ENCODE measurements around the gene FAM180B. TPM values are rescaled to one million over a fixed set of nuclear protein-coding genes. Genes with fewer than 3 reads are reported as not detected.
A peak's percentile ranks its signal among the peaks of the same experiment; 100 is the strongest.

Gene FAM180B
- polyA plus RNA-seq, 1 donor from 2014 or later, result not detected

DNA sequence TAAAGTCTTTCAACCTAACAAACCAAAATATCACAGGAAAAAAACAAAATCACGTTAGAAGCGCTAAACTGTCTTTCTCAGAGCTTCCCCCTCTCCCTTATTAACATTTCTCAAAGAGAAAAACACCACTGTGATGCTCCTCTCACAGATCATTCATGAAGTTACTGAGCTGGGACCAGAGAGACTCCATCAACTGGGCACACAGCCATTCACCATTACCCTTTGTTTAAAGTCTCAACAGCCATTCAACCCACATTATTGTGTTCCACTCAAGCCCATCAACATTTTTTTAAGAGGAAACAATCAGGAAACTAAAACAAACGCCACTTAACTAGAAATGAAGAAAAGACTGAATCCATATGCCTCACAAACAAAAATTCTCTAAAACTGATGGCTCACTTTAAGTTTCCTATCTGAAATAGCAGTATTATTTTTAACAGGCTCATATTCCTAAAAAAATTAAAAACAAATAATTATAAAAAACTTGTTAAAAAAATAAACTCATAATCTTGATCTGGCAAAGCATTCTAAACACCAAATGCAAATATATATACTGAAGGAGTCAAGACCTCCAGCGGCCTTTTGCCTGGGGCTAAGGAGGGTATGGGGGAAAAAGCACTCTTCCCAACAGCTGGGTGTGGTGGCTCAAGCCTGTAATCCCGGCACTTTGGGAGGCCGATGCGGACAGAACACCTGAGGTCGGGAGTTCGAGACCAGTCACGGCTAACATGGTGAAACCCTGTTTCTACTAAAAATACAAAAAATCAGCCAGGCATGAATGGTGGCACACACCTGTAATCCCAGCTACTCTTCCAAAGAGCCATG is 47.5 kb upstream of the FAM180B start:
- no peaks in the 10 kb centered on the region for H3K27me3 ChIP-seq (ENCODE audit: insufficient read depth, low read depth, low read length)
- no peaks in the 10 kb centered on the region for H3K9me2 ChIP-seq (ENCODE audit: insufficient read depth, low read length)
- H3K36me3 ChIP-seq (ENCODE audit: insufficient read depth, low read length), result no peaks in the 10 kb centered on the region
- peak overlapping the region; percentile 54 for H3K4me3 ChIP-seq (ENCODE audit: low read length)
- no peak overlapping the region for H2AFZ ChIP-seq (ENCODE audit: low read depth, low read length)
- H3K79me2 ChIP-seq (replicated peaks; ENCODE audit: insufficient read depth, low read length), result peaks cover 81% of the 10 kb centered on the region
- H3K9ac ChIP-seq (ENCODE audit: low read length), result no peak overlapping the region
- no peaks in the 10 kb centered on the region for H3K9me3 ChIP-seq (ENCODE audit: low read length)
- peaks cover 3% of the 10 kb centered on the region for H4K20me1 ChIP-seq (ENCODE audit: insufficient read depth)
- peaks cover 3% of the 10 kb centered on the region for H3F3A ChIP-seq (ENCODE audit: insufficient read depth, low read length, poor library complexity, severe bottlenecking)
- TF ChIP-seq, protein P1, sequence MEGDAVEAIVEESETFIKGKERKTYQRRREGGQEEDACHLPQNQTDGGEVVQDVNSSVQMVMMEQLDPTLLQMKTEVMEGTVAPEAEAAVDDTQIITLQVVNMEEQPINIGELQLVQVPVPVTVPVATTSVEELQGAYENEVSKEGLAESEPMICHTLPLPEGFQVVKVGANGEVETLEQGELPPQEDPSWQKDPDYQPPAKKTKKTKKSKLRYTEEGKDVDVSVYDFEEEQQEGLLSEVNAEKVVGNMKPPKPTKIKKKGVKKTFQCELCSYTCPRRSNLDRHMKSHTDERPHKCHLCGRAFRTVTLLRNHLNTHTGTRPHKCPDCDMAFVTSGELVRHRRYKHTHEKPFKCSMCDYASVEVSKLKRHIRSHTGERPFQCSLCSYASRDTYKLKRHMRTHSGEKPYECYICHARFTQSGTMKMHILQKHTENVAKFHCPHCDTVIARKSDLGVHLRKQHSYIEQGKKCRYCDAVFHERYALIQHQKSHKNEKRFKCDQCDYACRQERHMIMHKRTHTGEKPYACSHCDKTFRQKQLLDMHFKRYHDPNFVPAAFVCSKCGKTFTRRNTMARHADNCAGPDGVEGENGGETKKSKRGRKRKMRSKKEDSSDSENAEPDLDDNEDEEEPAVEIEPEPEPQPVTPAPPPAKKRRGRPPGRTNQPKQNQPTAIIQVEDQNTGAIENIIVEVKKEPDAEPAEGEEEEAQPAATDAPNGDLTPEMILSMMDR (IDR thresholded peaks at IDR 0.05; ENCODE audit: poor library complexity, severe bottlenecking), result no peak
- TF ChIP-seq TAF1 (IDR thresholded peaks at IDR 0.05; ENCODE audit: low read depth), result no peak
- no peak for TF ChIP-seq EZH2 (IDR thresholded peaks at IDR 0.05; ENCODE audit: borderline replicate concordance, insufficient read depth, low read length, poor library complexity, severe bottlenecking)
- TF ChIP-seq EP300 (conservative IDR thresholded peaks at IDR 0.05; ENCODE audit: poor library complexity, severe bottlenecking), result no peak
- no peak for TF ChIP-seq RAD21 (conservative IDR thresholded peaks at IDR 0.05)
- no peak for TF ChIP-seq MXI1 (conservative IDR thresholded peaks at IDR 0.05; ENCODE audit: poor library complexity, severe bottlenecking)
- no peak for TF ChIP-seq POLR2AphosphoS5 (IDR thresholded peaks at IDR 0.05)
- no peak for TF ChIP-seq SMC3 (conservative IDR thresholded peaks at IDR 0.05; ENCODE audit: poor library complexity)
- no peak for TF ChIP-seq REST (IDR thresholded peaks at IDR 0.05; ENCODE audit: borderline replicate concordance)
- H3K27ac ChIP-seq (ENCODE audit: low read length), result peak overlapping the region; percentile 97
- no peak overlapping the region for H3K4me2 ChIP-seq (ENCODE audit: low read length)

- peak overlapping the region; percentile 68 for H3K9ac ChIP-seq (ENCODE audit: low read length)
- H3K79me2 ChIP-seq (replicated peaks; ENCODE audit: insufficient read depth, low read length), result peaks cover 86% of the 10 kb centered on the region
- no peaks in the 10 kb centered on the region for H3K36me3 ChIP-seq (ENCODE audit: insufficient read depth, low read length)
- peaks cover 3% of the 10 kb centered on the region for H3F3A ChIP-seq (ENCODE audit: insufficient read depth, low read length, poor library complexity, severe bottlenecking)
- H2AFZ ChIP-seq (ENCODE audit: low read depth, low read length), result no peak overlapping the region
- H3K27ac ChIP-seq (ENCODE audit: low read length), result peak overlapping the region; percentile 97
- no peaks in the 10 kb centered on the region for H3K9me3 ChIP-seq (ENCODE audit: low read length)
- peak overlapping the region; percentile 60 for H3K4me2 ChIP-seq (ENCODE audit: low read length)
- peaks cover 3% of the 10 kb centered on the region for H4K20me1 ChIP-seq (ENCODE audit: insufficient read depth)
- H3K27me3 ChIP-seq (ENCODE audit: insufficient read depth, low read depth, low read length), result no peaks in the 10 kb centered on the region
- H3K4me3 ChIP-seq (ENCODE audit: low read length), result peak overlapping the region; percentile 54
- TF ChIP-seq TAF1 (IDR thresholded peaks at IDR 0.05; ENCODE audit: low read depth) (no peak), POLR2AphosphoS5 (IDR thresholded peaks at IDR 0.05) (no peak), EZH2 (IDR thresholded peaks at IDR 0.05; ENCODE audit: borderline replicate concordance, insufficient read depth, low read length, poor library complexity, severe bottlenecking) (no peak), REST (IDR thresholded peaks at IDR 0.05; ENCODE audit: borderline replicate concordance) (no peak)
- H3K9me2 ChIP-seq (ENCODE audit: insufficient read depth, low read length), result no peaks in the 10 kb centered on the region
Observed at GRCh38 chr11:47539681-47540039, 46.8 kb upstream of the FAM180B start.
